ENCODE results near the gene ATXN1.

- no peak for TF ChIP-seq CTCF (IDR thresholded peaks at IDR 0.05; ENCODE audit: control extremely low read depth in 1 of 3, insufficient read depth in 1 of 3, low read depth in 1 of 3, low read length in 3 of 3)
- no peak for TF ChIP-seq EP300 (IDR thresholded peaks at IDR 0.05; ENCODE audit: borderline replicate concordance in 1 of 2, low read depth in 2 of 2, low read length in 2 of 2)
- TF ChIP-seq TEAD4 (IDR thresholded peaks at IDR 0.05; ENCODE audit: low read depth, low read length): no peak
- TF ChIP-seq RAD21 (IDR thresholded peaks at IDR 0.05 in 1 of 2, conservative IDR thresholded peaks at IDR 0.05 in 1 of 2; ENCODE audit: low read depth in 2 of 2, low read length in 2 of 2): no peak
- TF ChIP-seq HDAC2 (IDR thresholded peaks at IDR 0.05; ENCODE audit: borderline replicate concordance in 1 of 2, low read depth in 2 of 2, low read length in 2 of 2): no peak
These were observed 417.7 kb downstream of the ATXN1 start for GRCh38 chr6:16343593-16343992.
